EL (cell line): ENCODE results near the gene TACC2.

Source experiments
- DNase-seq: peaks from one replicate; pipeline ENCODE4 v3.0.0-alpha.2; 2016

TACC2 gene

DNA sequence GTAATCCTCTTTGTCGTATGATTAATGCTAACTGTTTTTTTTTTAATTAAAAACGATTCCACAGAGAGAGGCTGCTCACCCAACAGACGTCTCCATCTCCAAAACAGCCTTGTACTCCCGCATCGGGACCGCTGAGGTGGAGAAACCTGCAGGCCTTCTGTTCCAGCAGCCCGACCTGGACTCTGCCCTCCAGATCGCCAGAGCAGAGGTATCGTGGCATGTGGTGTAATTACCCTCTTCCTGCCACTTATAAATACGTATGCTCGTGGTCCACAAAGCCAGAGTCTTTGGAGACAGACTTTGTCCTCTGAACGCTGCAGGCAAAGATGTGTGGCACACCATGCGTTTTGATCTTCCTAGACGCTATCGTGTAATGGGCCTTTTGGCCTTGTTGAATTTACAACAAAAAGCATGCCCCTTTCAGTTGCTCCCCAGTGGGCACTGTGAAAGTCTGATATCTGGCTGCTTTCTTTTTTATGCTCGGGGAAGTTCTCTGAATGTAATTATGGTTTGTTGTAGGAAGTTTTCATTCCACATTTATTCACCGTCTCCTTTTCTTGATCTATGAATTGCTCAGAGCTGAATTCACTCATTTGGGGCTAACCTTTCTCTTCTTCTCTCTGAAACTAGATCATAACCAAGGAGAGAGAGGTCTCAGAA lies 248.5 kb downstream of the TACC2 start:
- no peak for DNase-seq

- no peak for DNase-seq
Observed at GRCh38 chr10:122239578-122240257, 250.8 kb downstream of the TACC2 start.

DNA sequence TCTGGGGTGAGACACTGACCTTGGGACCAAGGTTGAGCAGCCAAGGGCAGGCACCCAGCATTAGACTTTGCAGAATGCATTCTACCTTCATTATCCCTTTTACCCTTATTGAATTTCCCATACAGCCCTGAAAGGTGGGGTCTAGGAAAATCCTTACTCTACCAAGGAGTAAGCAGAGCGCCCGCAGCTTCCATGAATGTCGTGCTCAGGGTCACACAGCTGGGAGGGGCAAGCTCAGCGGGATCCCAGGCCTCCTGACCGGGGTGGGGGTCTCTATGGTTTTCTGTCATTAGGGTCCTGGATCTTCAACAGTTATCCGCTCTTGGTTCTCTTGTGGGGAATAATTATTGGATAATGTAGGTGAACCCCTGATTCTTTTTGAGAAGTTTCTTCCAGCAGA lies 251.4 kb downstream of the TACC2 start:
- no peak for DNase-seq

DNA sequence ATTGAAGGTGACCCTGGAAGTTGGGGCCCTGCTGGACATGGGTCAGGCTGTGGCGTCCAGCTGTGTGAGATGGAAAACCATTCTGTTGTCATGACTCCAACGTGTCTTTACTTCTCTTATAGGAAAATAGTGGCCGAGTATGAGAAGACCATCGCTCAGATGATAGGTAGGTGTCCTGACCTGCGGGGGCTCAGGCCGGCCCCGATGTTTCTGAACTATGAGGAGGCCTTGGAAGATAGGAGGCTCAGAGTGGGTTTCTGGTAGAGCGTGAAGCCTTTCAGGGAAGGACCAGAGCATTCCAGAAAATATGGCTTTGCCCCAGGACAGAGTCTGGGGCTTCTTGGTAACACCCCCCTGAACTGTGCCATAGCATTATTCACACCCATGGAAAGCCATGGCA lies 252.9 kb downstream of the TACC2 start:
- no peak for DNase-seq

DNA sequence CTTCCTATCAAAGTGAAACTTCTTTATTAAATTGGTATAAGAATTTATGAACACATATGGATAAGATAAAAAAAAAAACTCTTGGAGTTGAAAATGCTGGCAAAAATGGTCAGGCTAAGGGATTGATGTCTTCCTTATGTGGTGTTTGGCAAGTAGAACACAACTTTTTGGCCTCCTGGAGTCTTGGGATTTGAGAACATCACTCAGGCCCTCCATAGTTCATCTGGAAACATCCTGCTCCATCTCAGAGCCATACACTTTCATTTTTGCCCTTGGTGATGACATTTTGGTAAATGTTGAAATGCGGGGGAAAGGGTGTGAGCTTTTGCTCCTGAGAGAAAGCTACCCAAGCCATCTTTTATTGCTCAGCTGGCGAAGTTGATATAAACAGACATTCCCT lies 254.6 kb downstream of the TACC2 start:
- DNase-seq = no peak

GRCh38 chr10:122244001-122244975 lies 255.3 kb downstream of the TACC2 start:
- DNase-seq = no peak

DNA sequence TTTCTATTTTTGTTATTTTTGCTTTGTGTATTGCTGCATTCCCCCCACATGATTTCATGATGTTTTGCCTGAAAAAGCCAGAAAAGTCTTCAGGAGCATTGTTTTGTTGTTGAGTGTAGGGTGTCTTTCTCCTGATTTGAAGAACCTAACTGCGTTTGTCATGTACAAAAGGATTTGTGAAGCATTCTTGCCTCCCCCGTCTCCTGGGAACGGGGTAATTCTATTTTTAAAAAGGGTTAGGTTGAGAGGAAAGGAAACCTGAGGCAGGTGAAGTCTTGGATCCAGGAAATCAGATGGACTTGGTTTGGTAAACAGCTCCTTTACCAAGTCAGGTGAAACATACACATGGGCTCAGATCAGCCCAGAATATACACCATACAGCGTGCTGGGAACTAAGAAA lies 256.2 kb downstream of the TACC2 start:
- no peak for DNase-seq

DNA sequence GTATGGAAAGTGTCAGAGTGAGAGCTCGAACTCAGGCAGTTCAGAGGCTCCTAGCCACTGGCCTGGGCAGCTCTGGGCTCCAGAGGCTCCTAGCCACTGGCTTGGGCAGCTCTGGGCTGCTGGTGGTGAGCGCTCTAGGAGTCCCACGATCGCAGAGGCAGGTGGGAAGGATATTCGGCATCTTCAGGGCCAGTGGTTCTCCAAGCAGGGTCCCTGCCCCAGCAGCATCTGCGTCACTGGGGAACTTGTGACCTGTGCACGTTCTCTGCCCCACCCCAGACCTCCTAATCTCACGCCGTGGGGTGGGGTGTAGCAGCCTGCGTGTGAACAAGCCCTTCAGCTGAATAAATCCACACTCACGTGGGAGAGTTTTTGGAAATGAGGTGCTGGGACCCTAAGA lies 256.9 kb downstream of the TACC2 start:
- no peak for DNase-seq

GRCh38 chr10:122246830-122247520 lies 258.0 kb downstream of the TACC2 start:
- no peak for DNase-seq

DNA sequence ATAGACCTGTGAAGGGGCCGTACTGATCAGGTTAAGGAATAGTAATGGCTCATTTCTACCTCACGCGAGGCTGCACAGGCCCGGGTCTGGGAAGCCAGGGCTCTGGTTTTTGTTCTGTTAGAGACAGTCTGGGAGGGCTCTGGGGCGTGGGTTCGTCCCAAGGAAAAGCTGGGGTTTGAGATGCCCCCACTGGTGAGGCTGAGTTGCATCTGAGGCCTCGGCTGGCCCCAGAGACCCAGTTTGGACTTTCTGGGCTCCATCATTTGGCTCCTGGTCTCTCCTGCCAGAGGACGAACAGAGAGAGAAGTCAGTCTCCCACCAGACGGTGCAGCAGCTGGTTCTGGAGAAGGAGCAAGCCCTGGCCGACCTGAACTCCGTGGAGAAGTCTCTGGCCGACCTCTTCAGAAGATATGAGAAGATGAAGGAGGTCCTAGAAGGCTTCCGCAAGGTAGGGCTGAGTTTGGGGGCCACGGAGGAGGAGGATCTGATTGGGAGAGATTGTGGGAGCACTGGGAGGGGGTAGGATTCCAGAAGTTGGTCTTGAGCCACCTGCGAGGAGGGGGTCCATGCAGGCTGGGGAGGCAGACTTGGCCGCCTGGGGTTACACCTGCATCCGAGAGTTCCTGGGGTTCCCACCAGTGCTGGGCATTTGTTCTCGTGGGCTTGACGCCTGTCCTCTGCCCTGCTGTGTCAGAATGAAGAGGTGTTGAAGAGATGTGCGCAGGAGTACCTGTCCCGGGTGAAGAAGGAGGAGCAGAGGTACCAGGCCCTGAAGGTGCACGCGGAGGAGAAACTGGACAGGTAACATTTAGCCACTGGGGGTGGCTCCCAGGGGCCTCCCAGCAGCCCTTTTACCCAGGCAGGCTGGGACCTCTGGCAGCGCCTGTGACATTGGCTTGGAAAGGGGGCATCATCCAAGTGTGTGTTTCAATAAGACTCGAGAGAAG lies 259.7 kb downstream of the TACC2 start:
- no peak for DNase-seq

DNA sequence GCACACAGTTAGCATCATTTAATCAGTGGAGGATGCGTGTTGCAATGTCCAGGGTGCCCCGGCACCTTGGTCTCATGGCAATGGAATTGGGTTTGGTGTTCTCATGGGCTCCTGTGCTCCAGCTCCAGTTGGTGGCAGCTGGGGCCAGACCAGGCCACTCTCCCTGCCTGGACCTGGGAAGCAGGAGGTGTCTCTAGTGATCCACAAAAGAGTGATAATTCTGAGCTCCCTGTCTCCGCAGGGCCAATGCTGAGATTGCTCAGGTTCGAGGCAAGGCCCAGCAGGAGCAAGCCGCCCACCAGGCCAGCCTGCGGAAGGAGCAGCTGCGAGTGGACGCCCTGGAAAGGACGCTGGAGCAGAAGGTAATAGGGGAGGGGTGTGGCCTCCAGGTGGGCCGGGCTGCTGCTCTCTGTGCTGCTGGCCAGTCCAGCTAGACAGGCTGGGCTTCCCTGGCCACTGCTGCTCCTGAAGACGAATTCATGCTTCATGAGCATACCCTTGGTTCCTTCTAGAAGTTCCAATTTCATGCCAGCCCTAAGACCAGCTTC lies 260.4 kb downstream of the TACC2 start:
- DNase-seq = no peak

DNA sequence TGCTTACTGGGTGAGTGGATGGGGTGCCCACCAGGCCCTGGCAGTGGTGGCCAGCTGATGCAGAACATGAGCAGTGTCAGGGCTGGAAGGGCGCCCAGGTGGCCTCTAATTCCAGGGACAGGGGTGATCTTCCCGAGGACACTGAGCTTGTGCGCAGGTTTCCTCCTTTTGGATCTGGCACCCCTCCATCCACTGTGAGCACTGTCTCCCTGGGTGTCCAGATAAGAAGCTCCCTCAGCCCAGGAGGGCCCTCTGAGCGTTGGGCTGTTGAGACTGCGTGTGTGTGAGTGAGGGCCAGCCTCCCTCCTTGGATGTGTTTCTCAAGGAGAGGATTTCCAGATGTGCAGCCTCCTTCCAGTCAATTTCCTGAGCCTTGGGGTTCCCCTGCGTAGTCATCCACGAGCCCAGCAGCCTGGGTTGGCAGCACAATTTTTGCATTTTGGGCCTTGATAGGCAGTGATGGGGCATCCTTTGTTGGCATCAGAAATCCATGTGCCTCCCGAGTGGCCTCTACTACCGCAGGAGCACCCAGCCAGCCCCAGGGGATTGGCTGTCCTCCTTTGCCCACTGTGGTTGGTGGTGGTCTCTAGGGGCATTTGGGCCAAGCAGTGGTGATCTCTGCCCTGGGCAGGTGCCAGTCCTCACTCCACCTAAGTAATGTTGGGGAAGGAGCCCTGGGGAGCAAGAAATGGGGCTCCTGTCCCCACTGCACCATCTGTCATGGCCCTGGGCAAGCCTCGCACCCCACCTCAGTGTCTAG lies 261.2 kb downstream of the TACC2 start:
- no peak for DNase-seq

DNA sequence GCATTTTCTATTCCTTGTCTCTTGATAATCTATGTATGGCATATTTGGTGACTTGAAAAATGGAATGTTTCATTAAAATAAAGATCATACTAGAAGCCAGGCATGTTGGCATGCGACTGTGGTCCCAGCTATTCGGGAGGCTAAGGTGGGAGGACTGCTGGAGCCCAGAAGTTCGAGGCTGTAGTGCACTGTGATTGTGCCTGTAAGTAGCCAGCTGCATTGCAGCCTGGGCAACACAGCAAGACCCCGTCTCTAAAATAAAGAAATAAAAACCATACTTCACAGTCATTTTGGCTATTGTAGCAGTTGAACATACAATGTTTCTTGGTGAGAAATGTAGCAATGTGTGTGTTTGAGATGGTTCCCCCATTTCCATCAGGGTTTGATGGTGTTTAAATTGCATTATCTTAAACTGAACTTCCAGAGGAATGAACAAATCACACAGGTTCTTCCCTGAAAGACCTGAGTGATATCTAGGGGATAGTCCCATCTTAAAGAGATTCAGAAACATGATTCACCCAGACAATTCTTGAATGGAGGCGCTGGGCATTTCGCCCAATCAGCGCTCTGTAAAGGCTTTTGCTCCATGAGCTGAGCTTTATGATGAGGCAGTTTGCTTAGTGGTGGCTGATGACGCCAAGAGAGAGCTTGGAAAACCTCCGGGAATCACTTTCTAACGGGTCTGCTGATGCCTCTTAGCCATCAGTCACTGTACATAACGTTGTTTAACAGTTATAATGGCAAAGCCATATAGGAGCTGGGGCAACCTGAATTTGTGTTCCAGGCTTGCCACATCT lies 262.7 kb downstream of the TACC2 start:
- no peak for DNase-seq

DNA sequence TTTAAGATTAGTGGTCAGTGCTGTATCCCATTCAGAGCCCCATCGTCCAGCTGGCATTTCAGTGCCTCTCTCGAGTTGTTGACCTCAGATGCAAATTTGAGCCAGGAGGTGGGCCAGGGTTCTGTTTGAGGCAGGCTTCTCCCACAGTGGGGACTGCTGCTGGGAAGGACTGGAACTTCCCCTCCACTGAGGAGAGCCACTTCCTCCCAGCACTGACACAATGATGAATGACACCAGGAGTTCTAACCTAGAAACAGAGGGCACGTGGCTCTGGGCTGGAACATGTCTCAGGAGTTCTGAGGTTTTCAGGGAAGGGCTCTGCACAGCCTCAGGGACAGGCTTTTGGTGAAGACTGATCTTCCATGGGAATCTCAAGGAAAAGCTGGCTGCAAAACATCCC lies 263.8 kb downstream of the TACC2 start:
- no peak for DNase-seq

GRCh38 chr10:122253605-122254004 lies 264.6 kb downstream of the TACC2 start:
- no peak for DNase-seq

DNA sequence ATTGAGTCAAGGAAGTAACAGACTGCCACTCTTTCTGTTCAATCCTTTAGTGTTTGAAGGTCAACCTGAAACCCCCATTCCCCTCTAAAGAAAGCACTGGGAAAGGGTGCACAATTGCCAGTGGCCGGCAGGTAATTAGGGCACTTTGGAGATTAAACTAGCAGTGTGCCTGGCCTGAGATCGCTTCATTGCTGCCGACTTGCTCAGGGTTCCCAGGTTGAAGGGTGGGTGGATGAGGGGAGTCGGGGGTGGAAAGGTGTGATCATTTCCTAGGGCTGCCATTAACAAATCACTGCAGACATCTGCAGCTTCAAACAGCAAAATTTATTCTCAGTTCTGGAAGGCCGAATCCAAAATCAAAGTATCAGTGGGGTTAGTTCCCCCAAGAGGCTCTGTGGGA lies 265.9 kb downstream of the TACC2 start:
- DNase-seq = no peak

DNA sequence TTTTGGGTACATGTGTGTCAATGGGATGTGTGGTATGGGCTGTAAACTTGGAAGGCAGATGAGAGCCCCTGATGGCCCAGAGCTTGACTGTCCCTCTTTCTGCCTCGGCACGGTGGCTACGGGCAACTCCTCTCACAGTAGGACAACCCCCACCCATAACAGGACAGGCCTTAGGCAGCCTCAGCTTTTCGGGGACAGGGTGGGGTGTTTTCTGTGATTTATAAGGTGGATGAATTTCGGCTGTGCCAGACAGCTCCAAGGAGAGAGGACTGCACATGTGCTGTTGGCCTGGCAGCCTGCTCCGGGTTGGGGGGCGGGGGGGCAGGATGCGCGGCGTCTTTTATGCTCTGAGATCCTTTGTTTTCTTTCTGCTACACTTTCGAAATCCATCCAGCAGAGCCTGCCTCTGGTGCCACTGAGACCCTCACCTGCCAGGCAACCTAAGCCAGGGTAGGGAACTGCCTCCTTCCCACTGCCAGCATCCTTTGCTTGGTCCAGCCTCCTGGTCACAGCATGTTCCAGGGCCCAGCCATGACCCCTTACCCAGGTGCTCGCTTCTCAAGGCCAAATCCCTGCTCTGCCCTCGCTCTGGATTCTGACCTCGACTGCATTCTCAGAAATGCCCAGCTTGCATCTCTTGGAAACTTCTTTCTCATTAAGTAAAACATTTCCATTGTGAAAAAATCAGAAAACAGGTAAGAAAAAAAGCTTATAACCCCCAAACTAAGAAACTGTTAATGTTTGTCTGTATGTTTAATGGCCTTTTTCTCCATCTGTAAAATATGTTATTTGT lies 266.7 kb downstream of the TACC2 start:
- no peak for DNase-seq

DNA sequence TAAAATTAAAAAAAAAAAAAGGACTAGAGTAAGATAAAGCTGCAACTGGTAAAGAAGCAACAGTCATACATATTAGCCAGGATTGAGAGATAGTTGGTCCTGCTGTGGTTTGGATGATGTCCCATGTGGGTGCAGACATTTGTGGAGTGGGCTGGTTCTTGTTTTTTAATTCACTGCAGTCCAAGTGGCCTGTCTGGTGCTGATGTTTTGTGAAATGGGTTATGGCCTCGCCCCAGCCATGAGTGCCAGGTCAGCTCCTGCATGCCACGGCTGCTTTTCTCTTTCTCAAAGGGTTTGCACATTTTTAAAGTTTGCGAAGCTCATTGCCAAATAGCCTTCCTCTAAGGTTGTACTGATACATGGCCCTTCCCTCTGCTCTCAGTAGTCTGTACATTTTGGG lies 268.1 kb downstream of the TACC2 start:
- DNase-seq = no peak
